OCI-LY7 (cell line): Measurements from ENCODE around the gene PSMG3. TPM values are rescaled to one million over a fixed set of nuclear protein-coding genes. Genes with fewer than 3 reads are reported as not detected.

Experiments
- BruUV-seq: library from RNA; stranded (reverse); fragments of 400-500 nt; replicated peaks from 2 replicates; lab custom pipeline; 2021; lab: Mats Ljungman, UMichigan
- CTCF ChIA-PET: fragments of 300-600 bp; sonication (Branson Sonifier 250); formaldehyde crosslinking; loops from one replicate; lab custom pipeline; 2022; ENCODE audit warnings: antibody characterized with exemption; ENCODE audit not compliant: unreplicated experiment; lab: Charles Lee
- POLR2A ChIA-PET: fragments of 300-600 bp; sonication (Branson Sonifier 250); formaldehyde crosslinking; loops from one replicate; lab custom pipeline; 2022; ENCODE audit warnings: antibody characterized with exemption; lab: Charles Lee
- DNase-seq: peaks from one replicate; pipeline ENCODE4 v3.0.0-alpha.2; 2015; ENCODE audit warnings: low spot score
- H2AFZ ChIP-seq: fragments of 200-600 bp; sonication (generic), shearing (Covaris generic); 2 replicates; pipeline ENCODE4 v1.6.1; 2014; ENCODE audit warnings: mild to moderate bottlenecking, antibody characterized with exemption, low read length, moderate library complexity
- H3K27ac ChIP-seq: fragments of 200-600 bp; sonication (generic); 2 replicates; pipeline ENCODE4 v1.5.1; 2014; ENCODE audit warnings: mixed run types, low read depth, mild to moderate bottlenecking, moderate library complexity, low read length, inconsistent platforms; ENCODE audit not compliant: poor library complexity, severe bottlenecking
- H3K36me3 ChIP-seq: fragments of 200-600 bp; sonication (generic); 2 replicates; pipeline ENCODE4 v1.6.1; 2014; ENCODE audit warnings: mild to moderate bottlenecking, antibody characterized with exemption, low read length, moderate library complexity, mixed read lengths; ENCODE audit not compliant: insufficient read depth
- H3K4me1 ChIP-seq: fragments of 200-600 bp; sonication (generic); 2 replicates; pipeline ENCODE4 v1.5.1; 2014; ENCODE audit warnings: mild to moderate bottlenecking, low read length; ENCODE audit not compliant: insufficient read depth, poor library complexity, severe bottlenecking
- H3K4me2 ChIP-seq: fragments of 200-600 bp; sonication (generic); 2 replicates; pipeline ENCODE4 v1.6.1; 2014; ENCODE audit warnings: mild to moderate bottlenecking, low read length
- H3K4me3 ChIP-seq: fragments of 200-600 bp; sonication (generic); 2 replicates; pipeline ENCODE4 v1.5.1; 2014; ENCODE audit warnings: mild to moderate bottlenecking, low read depth, low read length; ENCODE audit not compliant: poor library complexity, severe bottlenecking
- H3K79me2 ChIP-seq: fragments of 200-600 bp; sonication (generic); 2 replicates; pipeline ENCODE4 v1.6.1; 2016; ENCODE audit warnings: low read depth, mild to moderate bottlenecking, low read length, moderate library complexity, mixed read lengths; ENCODE audit not compliant: insufficient read depth
- H3K9me2 ChIP-seq: fragments of 200-600 bp; sonication (generic); 2 replicates; pipeline ENCODE4 v1.6.1; 2016; ENCODE audit warnings: mild to moderate bottlenecking, low read length, mixed read lengths; ENCODE audit not compliant: insufficient read depth
- H3K9me3 ChIP-seq: fragments of 200-600 bp; sonication (generic); 2 replicates; pipeline ENCODE4 v1.6.1; 2014; ENCODE audit warnings: mild to moderate bottlenecking, mixed run types, low read length, mixed read lengths
- H4K20me1 ChIP-seq: fragments of 200-600 bp; sonication (generic); 2 replicates; pipeline ENCODE4 v1.6.1; 2014; ENCODE audit warnings: mild to moderate bottlenecking, antibody characterized with exemption, low read length, moderate library complexity, mixed read lengths; ENCODE audit not compliant: insufficient read depth
- CTCF ChIP-seq: fragments of 200-600 bp; sonication (generic); conservative IDR thresholded peaks from 2 replicates; pipeline ENCODE4 v1.5.1; 2014; ENCODE audit warnings: mild to moderate bottlenecking, antibody characterized with exemption, low read length, moderate library complexity, mixed read lengths
- EZH2phosphoT487 ChIP-seq: fragments of 200-600 bp; sonication (generic); IDR thresholded peaks from 2 replicates; pipeline ENCODE4 v1.6.1; 2018; ENCODE audit warnings: low read depth, borderline replicate concordance, mild to moderate bottlenecking, mixed run types, antibody characterized with exemption, low read length, moderate library complexity, mixed read lengths
- intact Hi-C: fragments of 100-400 bp; cut with micrococcal nuclease; formaldehyde crosslinking; loops from one replicate; pipeline ENCODE4 v1.10.0; 2022; ENCODE audit not compliant: unreplicated experiment
- total RNA-seq, 2 experiments: library from RNA; depleted of rRNA in 1 of 2; stranded (reverse); fragments of >200 nt in 1 of 2; shearing (Covaris generic) in 1 of 2; gene quantifications; 2 replicates each; pipeline ENCODE4 v1.2.3, GENCODE V29; 2014 to 2022

The PSMG3 gene
- total RNA-seq, 2 experiments from 2014 or later: 63.7 to 129 TPM

- ChIA-PET POLR2A (no interaction called here), CTCF (no interaction called here)
- Histone ChIP-seq H3K4me3 (no peak overlapping the region), H3K9me2 (no peaks in the 10 kb centered on the region), H3K9me3 (0 out of 2 replicates have a peak, but pooled peaks cover 7% of the 10 kb centered on the region), H3K27ac (no peak overlapping the region), H3K4me1 (peaks cover 21% of the 10 kb centered on the region), H3K79me2 (no peaks in the 10 kb centered on the region), H3K4me2 (no peak overlapping the region), H2AFZ (no peak overlapping the region), H3K36me3 (no peaks in the 10 kb centered on the region), H4K20me1 (no peaks in the 10 kb centered on the region; the same call in 1 of the 2 replicates)
- intact Hi-C loops: loop anchor here (5.0 kb wide), 1 partner anchor 166 kb away; no protein-coding TSS in a partner anchor
- DNase-seq: no peak
- TF ChIP-seq EZH2phosphoT487 (no peak), CTCF (no peak)
- no TSS peak for BruUV-seq
Observed at GRCh38 chr7:1590887-1591286, 21.1 kb upstream of the PSMG3 start.

DNA sequence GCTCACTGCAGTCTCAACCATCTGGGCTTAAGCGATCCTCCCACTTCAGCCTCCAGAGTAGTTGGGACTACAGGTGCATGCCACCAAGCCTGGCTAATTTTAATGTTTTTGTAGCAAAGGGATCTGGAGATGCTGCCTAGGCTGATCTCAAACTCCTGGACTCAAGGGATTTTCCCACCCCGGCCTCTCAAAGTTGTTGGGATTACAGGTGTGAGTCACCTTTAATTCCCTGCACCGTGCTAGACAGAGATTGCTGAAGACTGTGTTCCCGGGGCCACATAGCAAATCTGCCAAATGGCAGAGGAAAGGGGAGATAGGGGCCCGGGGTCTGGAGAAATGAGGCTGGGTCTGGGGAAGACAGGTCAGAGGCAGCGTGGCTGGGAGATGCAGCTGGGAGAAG lies 20.6 kb upstream of the PSMG3 start:
- no TSS peak for BruUV-seq
- no peaks in the 10 kb centered on the region for H3K36me3 ChIP-seq
- H3K79me2 ChIP-seq: no peaks in the 10 kb centered on the region
- H3K4me2 ChIP-seq: no peak overlapping the region
- CTCF ChIA-PET: no interaction called here
- 0 out of 2 replicates have a peak, but pooled peaks cover 7% of the 10 kb centered on the region for H3K9me3 ChIP-seq
- no peak overlapping the region for H2AFZ ChIP-seq
- no peaks in the 10 kb centered on the region for H3K9me2 ChIP-seq
- intact Hi-C loops: loop anchor here (5.0 kb wide), 1 partner anchor 167 kb away; no protein-coding TSS in a partner anchor
- no peak for DNase-seq
- no peak overlapping the region for H3K27ac ChIP-seq
- H3K4me3 ChIP-seq: no peak overlapping the region
- no peaks in the 10 kb centered on the region; the same call in 1 of the 2 replicates for H4K20me1 ChIP-seq
- no peak for TF ChIP-seq CTCF
- TF ChIP-seq EZH2phosphoT487: no peak
- POLR2A ChIA-PET: no interaction called here
- H3K4me1 ChIP-seq: peaks cover 21% of the 10 kb centered on the region

GRCh38 chr7:1588978-1589377 lies 19.1 kb upstream of the PSMG3 start:
- no TSS peak for BruUV-seq
- Histone ChIP-seq H3K4me1 (peaks cover 21% of the 10 kb centered on the region), H3K9me3 (0 out of 2 replicates have a peak, but pooled peaks cover 7% of the 10 kb centered on the region), H3K9me2 (no peaks in the 10 kb centered on the region), H4K20me1 (no peaks in the 10 kb centered on the region), H3K4me3 (no peak overlapping the region), H3K36me3 (no peaks in the 10 kb centered on the region), H2AFZ (no peak overlapping the region), H3K27ac (no peak overlapping the region), H3K79me2 (no peaks in the 10 kb centered on the region), H3K4me2 (no peak overlapping the region)
- DNase-seq: no peak
- POLR2A ChIA-PET: no interaction called here
- CTCF ChIA-PET: no interaction called here
- TF ChIP-seq EZH2phosphoT487 (no peak), CTCF (no peak)
- intact Hi-C loops: no loop called here
